Liver (tissue), 9 donors: ENCODE measurements around the gene RYR3. TPM values are rescaled to one million over a fixed set of nuclear protein-coding genes. Genes with fewer than 3 reads are reported as not detected.

Source experiments
- DNase-seq: peaks from one replicate; pipeline ENCODE4 v3.0.0-alpha.2; 2017; ENCODE audit warnings: low spot score
- H3K27ac ChIP-seq, 2 donors: one replicate each; pipeline ENCODE4 v1.7.0; 2013; ENCODE audit warnings: inconsistent platforms in 2 of 2, low read length in 2 of 2, control low read depth in 1 of 2, low read depth in 1 of 2, mild to moderate bottlenecking in 1 of 2
- H3K27me3 ChIP-seq, 4 donors: one replicate each; pipeline versions ENCODE4 v1.6.1 to v1.7.0; 2013; ENCODE audit warnings: low read length in 3 of 4, inconsistent platforms in 1 of 4, mild to moderate bottlenecking in 1 of 4, moderate library complexity in 1 of 4; ENCODE audit not compliant: control insufficient read depth in 4 of 4, insufficient read depth in 4 of 4
- H3K36me3 ChIP-seq, 4 donors: one replicate each; pipeline versions ENCODE4 v1.6.1 to v1.7.0; 2013; ENCODE audit warnings: low read length in 3 of 4, mild to moderate bottlenecking in 3 of 4, low read depth in 1 of 4, moderate library complexity in 1 of 4; ENCODE audit not compliant: control insufficient read depth in 4 of 4, insufficient read depth in 3 of 4
- H3K4me1 ChIP-seq, 4 donors: one replicate each; pipeline versions ENCODE4 v1.6.1 to v1.7.0; 2013; ENCODE audit warnings: low read length in 3 of 4, mild to moderate bottlenecking in 3 of 4, moderate library complexity in 1 of 4; ENCODE audit not compliant: control insufficient read depth in 4 of 4, insufficient read depth in 4 of 4
- H3K4me3 ChIP-seq, 3 donors: one replicate each; pipeline versions ENCODE4 v1.6.1 to v1.7.0; 2013; ENCODE audit warnings: low read length in 3 of 3, control low read depth in 1 of 3, low read depth in 1 of 3, mild to moderate bottlenecking in 1 of 3
- H3K9ac ChIP-seq, 2 donors: one replicate each; pipeline ENCODE4 v1.7.0; 2013; ENCODE audit warnings: low read length in 2 of 2, mild to moderate bottlenecking in 2 of 2, moderate library complexity in 2 of 2, control low read depth in 1 of 2, low read depth in 1 of 2
- H3K9me3 ChIP-seq, 4 donors: one replicate each; pipeline versions ENCODE4 v1.6.1 to v1.7.0; 2013; ENCODE audit warnings: low read length in 3 of 4; ENCODE audit not compliant: control insufficient read depth in 4 of 4
- EGR1 ChIP-seq, 2 donors: IDR thresholded peaks; 2 replicates each; pipeline ENCODE4 v1.6.1; 2016 to 2018; ENCODE audit warnings: antibody characterized with exemption in 2 of 2, low read depth in 2 of 2
- FOXA1 ChIP-seq: IDR thresholded peaks from 2 replicates; pipeline ENCODE4 v1.6.1; 2016; ENCODE audit warnings: antibody characterized with exemption
- FOXA2 ChIP-seq: IDR thresholded peaks from 2 replicates; pipeline ENCODE4 v1.6.1; 2016; ENCODE audit warnings: antibody characterized with exemption
- GABPA ChIP-seq, 2 donors: IDR thresholded peaks in 1 of 2; conservative IDR thresholded peaks in 1 of 2; 2 replicates each; pipeline ENCODE4 v1.6.1; 2016; ENCODE audit warnings: antibody characterized with exemption in 2 of 2, mild to moderate bottlenecking in 1 of 2, moderate library complexity in 1 of 2
- HNF4A ChIP-seq, 2 donors: conservative IDR thresholded peaks; 2 replicates each; pipeline ENCODE4 v1.6.1; 2016; ENCODE audit warnings: antibody characterized with exemption in 2 of 2, mild to moderate bottlenecking in 2 of 2
- HNF4G ChIP-seq: IDR thresholded peaks from 2 replicates; pipeline ENCODE4 v1.6.1; 2016; ENCODE audit warnings: antibody characterized with exemption
- JUND ChIP-seq, 2 donors: IDR thresholded peaks; 2 replicates each; pipeline ENCODE4 v1.6.1; 2016; ENCODE audit warnings: antibody characterized with exemption in 2 of 2
- NR2F2 ChIP-seq: IDR thresholded peaks from 2 replicates; pipeline ENCODE4 v1.6.1; 2016; ENCODE audit warnings: antibody characterized with exemption
- RAD21 ChIP-seq, 2 donors: IDR thresholded peaks; 2 replicates each; pipeline ENCODE4 v1.6.1; 2016; ENCODE audit warnings: antibody characterized with exemption in 2 of 2, mild to moderate bottlenecking in 2 of 2
- RXRA ChIP-seq, 2 donors: IDR thresholded peaks; 2 replicates each; pipeline ENCODE4 v1.6.1; 2017 to 2018; ENCODE audit warnings: antibody characterized with exemption in 2 of 2, mild to moderate bottlenecking in 1 of 2
- SP1 ChIP-seq: IDR thresholded peaks from 2 replicates; pipeline ENCODE4 v1.6.1; 2018; ENCODE audit warnings: antibody characterized with exemption, mild to moderate bottlenecking
- TAF1 ChIP-seq: conservative IDR thresholded peaks from 2 replicates; pipeline ENCODE4 v1.6.1; 2016; ENCODE audit warnings: antibody characterized with exemption, mild to moderate bottlenecking
- YY1 ChIP-seq: IDR thresholded peaks from 2 replicates; pipeline ENCODE4 v1.6.1; 2016; ENCODE audit warnings: antibody characterized with exemption, mild to moderate bottlenecking
- WGBS: extraction: QIAGEN DNeasy Blood & Tissue Kit; methylation state at CpG from one replicate; pipeline ENCODE4 v1.1.7; 2013; 5-methylcytosine and 5-hydroxymethylcytosine counted together
- polyA plus RNA-seq, 2 donors: library from polyadenylated mRNA; stranded (reverse) in 1 of 2; unstranded in 1 of 2; fragments of 200-250 nt in 1 of 2; fragments of >200 nt in 1 of 2; fragmentation: Nextera tagmentation in 1 of 2; extraction: Ambion mirVana in 1 of 2; gene quantifications; one replicate each; pipeline versions ENCODE4 v1.2.1 to v1.2.3, GENCODE V29; 2013 to 2015
- total RNA-seq, 2 donors: library from RNA; depleted of rRNA; stranded (reverse); fragments of >200 nt; gene quantifications; one replicate each; pipeline ENCODE4 v1.2.3, GENCODE V29; 2014
- TF ChIP-seq, protein P1 (sequence below): IDR thresholded peaks from 2 replicates; pipeline ENCODE4 v1.6.1; 2016; ENCODE audit warnings: antibody characterized with exemption
- TF ChIP-seq, protein P2 (sequence below): IDR thresholded peaks from 2 replicates; pipeline ENCODE4 v1.6.1; 2016; ENCODE audit warnings: antibody characterized with exemption
- TF ChIP-seq, protein P3 (sequence below): fragments of 150-350 bp; IDR thresholded peaks from 2 replicates; pipeline ENCODE4 v1.5.1; 2017; ENCODE audit warnings: improper control_type of control experiment, low read depth, low read length; ENCODE audit not compliant: missing input control
- TF ChIP-seq, protein P4 (sequence below): IDR thresholded peaks from 2 replicates; pipeline ENCODE4 v1.6.1; 2016; ENCODE audit warnings: antibody characterized with exemption
- TF ChIP-seq, protein P5 (sequence below): IDR thresholded peaks from 2 replicates; pipeline ENCODE4 v1.6.1; 2016; ENCODE audit warnings: antibody characterized with exemption, mild to moderate bottlenecking
- donor health status: healthy.
- donor health status: healthy.
- donor health status: healthy.
- donor health status: healthy.
- donor health status: healthy.

The RYR3 gene
- total and polyA plus RNA-seq, 4 donors: 0.01 to 1.1 (median 0.22) TPM

DNA sequence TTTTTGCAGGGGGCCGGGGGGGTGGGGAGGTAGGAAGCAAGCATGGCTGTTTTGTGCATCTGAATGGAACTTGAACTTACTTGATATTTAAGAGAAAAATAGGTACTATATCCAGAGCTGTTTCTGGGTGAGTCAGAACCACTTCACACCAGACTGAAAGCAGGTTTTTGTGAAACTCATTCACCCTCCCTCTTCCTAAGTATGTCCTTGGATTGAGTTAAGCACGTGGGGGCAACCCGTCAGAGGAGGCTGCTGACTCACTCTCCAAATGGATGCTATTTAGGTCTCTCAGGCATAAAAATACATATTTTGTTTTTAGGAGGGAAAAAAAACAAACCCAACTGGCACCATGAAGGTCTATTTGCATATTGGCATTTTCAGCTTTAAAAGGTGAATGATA is 270.3 kb downstream of the RYR3 start:
- DNase-seq: no peak
- Histone ChIP-seq H3K4me1 (no peaks in the 10 kb centered on the region), H3K9me3 (no peaks in the 10 kb centered on the region), H3K9ac (no peak overlapping the region), H3K36me3 (no peaks in the 10 kb centered on the region), H3K27ac (no peak overlapping the region), H3K27me3 (no peaks in the 10 kb centered on the region), H3K4me3 (no peak overlapping the region)
- no peak for TF ChIP-seq FOXA2
- no peak for TF ChIP-seq RAD21 (IDR thresholded peaks at IDR 0.05)
- TF ChIP-seq, protein P1, sequence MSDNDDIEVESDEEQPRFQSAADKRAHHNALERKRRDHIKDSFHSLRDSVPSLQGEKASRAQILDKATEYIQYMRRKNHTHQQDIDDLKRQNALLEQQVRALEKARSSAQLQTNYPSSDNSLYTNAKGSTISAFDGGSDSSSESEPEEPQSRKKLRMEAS: no peak
- TF ChIP-seq RXRA (IDR thresholded peaks at IDR 0.05): no peak
- no peak for TF ChIP-seq GABPA (IDR thresholded peaks at IDR 0.05 in 1 of 2, conservative IDR thresholded peaks at IDR 0.05 in 1 of 2)
- no peak for TF ChIP-seq JUND (IDR thresholded peaks at IDR 0.05)
- TF ChIP-seq, protein P2, sequence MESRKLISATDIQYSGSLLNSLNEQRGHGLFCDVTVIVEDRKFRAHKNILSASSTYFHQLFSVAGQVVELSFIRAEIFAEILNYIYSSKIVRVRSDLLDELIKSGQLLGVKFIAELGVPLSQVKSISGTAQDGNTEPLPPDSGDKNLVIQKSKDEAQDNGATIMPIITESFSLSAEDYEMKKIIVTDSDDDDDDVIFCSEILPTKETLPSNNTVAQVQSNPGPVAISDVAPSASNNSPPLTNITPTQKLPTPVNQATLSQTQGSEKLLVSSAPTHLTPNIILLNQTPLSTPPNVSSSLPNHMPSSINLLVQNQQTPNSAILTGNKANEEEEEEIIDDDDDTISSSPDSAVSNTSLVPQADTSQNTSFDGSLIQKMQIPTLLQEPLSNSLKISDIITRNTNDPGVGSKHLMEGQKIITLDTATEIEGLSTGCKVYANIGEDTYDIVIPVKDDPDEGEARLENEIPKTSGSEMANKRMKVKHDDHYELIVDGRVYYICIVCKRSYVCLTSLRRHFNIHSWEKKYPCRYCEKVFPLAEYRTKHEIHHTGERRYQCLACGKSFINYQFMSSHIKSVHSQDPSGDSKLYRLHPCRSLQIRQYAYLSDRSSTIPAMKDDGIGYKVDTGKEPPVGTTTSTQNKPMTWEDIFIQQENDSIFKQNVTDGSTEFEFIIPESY: no peak
- no peak for TF ChIP-seq EGR1 (IDR thresholded peaks at IDR 0.05; ENCODE audit: low read depth in 2 of 2)
- no peak for TF ChIP-seq NR2F2
- TF ChIP-seq TAF1: no peak
- TF ChIP-seq SP1: no peak
- no peak for TF ChIP-seq FOXA1
- TF ChIP-seq, protein P3, sequence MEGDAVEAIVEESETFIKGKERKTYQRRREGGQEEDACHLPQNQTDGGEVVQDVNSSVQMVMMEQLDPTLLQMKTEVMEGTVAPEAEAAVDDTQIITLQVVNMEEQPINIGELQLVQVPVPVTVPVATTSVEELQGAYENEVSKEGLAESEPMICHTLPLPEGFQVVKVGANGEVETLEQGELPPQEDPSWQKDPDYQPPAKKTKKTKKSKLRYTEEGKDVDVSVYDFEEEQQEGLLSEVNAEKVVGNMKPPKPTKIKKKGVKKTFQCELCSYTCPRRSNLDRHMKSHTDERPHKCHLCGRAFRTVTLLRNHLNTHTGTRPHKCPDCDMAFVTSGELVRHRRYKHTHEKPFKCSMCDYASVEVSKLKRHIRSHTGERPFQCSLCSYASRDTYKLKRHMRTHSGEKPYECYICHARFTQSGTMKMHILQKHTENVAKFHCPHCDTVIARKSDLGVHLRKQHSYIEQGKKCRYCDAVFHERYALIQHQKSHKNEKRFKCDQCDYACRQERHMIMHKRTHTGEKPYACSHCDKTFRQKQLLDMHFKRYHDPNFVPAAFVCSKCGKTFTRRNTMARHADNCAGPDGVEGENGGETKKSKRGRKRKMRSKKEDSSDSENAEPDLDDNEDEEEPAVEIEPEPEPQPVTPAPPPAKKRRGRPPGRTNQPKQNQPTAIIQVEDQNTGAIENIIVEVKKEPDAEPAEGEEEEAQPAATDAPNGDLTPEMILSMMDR: no peak
- TF ChIP-seq, protein P4, sequence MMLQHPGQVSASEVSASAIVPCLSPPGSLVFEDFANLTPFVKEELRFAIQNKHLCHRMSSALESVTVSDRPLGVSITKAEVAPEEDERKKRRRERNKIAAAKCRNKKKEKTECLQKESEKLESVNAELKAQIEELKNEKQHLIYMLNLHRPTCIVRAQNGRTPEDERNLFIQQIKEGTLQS: no peak
- no peak for TF ChIP-seq YY1
- no peak for TF ChIP-seq HNF4G
- TF ChIP-seq, protein P5, sequence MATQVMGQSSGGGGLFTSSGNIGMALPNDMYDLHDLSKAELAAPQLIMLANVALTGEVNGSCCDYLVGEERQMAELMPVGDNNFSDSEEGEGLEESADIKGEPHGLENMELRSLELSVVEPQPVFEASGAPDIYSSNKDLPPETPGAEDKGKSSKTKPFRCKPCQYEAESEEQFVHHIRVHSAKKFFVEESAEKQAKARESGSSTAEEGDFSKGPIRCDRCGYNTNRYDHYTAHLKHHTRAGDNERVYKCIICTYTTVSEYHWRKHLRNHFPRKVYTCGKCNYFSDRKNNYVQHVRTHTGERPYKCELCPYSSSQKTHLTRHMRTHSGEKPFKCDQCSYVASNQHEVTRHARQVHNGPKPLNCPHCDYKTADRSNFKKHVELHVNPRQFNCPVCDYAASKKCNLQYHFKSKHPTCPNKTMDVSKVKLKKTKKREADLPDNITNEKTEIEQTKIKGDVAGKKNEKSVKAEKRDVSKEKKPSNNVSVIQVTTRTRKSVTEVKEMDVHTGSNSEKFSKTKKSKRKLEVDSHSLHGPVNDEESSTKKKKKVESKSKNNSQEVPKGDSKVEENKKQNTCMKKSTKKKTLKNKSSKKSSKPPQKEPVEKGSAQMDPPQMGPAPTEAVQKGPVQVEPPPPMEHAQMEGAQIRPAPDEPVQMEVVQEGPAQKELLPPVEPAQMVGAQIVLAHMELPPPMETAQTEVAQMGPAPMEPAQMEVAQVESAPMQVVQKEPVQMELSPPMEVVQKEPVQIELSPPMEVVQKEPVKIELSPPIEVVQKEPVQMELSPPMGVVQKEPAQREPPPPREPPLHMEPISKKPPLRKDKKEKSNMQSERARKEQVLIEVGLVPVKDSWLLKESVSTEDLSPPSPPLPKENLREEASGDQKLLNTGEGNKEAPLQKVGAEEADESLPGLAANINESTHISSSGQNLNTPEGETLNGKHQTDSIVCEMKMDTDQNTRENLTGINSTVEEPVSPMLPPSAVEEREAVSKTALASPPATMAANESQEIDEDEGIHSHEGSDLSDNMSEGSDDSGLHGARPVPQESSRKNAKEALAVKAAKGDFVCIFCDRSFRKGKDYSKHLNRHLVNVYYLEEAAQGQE: no peak
- WGBS: 38% methylated on average over 3 of the region's 3 CpGs

DNA sequence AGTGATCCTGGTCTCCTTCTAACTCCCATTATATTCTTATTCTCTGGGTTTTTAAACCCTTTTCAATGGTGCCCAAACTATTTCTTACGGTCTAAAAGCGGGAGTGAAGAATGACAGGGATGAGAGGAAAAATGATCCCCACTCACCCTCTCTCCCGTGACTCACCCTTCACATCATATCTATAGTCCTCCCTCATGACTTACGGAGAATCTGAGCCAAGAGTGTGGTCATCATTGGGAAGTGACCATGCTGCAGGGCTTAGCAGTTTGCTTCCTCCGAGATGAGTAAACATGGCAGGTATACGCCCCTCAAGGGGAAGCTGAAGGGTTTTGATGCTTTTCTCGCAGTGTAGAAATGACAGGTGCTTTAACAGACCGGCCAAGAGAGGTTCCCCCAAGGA is 274.0 kb downstream of the RYR3 start:
- Histone ChIP-seq H3K9ac (no peak overlapping the region), H3K27me3 (no peaks in the 10 kb centered on the region), H3K36me3 (no peaks in the 10 kb centered on the region), H3K27ac (no peak overlapping the region), H3K9me3 (no peaks in the 10 kb centered on the region), H3K4me1 (no peaks in the 10 kb centered on the region), H3K4me3 (no peak overlapping the region)
- no peak for DNase-seq
- WGBS: 55% methylated on average over 8 of the region's 8 CpGs
- TF ChIP-seq HNF4A (conservative IDR thresholded peaks at IDR 0.05) (no peak), FOXA2 (no peak)
